ENCODE measurements around the gene FLT3. TPM values are rescaled to one million over a fixed set of nuclear protein-coding genes. Genes with fewer than 3 reads are reported as not detected.

FLT3 gene
- total and polyA plus RNA-seq, 9 of the 15 experiments (the other 6 are each of a cell fraction or from before 2014, with no cell fraction given): not detected

DNA sequence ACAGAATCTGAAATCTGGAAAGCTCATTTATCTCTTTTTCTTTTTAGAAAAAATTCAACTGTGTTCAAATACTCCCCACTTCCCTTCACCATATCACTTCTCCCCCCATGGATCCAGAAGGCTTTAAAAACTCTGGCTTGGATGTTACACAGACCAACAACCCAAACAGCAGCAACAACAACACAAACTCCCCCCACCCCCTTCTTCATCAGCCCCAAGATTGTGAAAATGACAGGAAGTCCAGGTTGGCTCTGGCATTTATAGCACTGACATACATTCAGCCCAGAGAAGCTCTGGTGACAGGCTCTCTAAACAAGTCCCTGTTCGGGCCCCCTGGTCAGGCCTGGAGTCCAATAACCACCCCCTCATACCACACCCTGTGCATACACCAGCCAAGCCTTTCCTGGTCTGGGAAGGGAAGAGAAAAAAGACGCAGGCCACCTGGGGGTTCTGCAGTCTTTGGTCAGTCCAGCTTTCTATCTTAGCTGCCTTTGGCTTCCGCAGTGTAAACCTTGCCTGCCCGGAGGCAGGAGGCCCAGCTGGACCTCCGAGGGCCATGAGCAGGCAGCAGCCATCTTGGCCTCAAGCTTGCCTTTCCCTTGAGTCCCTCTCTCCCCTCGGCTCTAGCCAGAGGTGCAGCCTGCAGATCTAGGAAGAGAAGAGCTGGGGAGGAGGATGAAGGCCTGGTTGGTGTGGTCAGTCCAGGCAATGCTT is 138.1 kb downstream of the FLT3 start:
- Histone ChIP-seq H3K27me3 (ENCODE audit: control insufficient read depth in 2 of 2, insufficient read depth in 2 of 2, low read length in 2 of 2) (peaks cover 8 to 48% of the 10 kb centered on the region in 2 experiments; a peak in 4 of 5 replicates), H3K9me3 (replicated peaks; ENCODE audit: control insufficient read depth, insufficient read depth, low read depth, low read length) (no peaks in the 10 kb centered on the region), H3K27ac (ENCODE audit: extremely low read depth, low read depth, low read length) (no peak overlapping the region), H4K20me1 (replicated peaks; ENCODE audit: control insufficient read depth, insufficient read depth, low read length) (no peaks in the 10 kb centered on the region; the same call in 1 of the 2 replicates), H3K9me1 (ENCODE audit: control insufficient read depth, insufficient read depth, low read length) (no peaks in the 10 kb centered on the region), H3K79me2 (ENCODE audit: control insufficient read depth, insufficient read depth, low read length) (no peaks in the 10 kb centered on the region), H3K9ac (ENCODE audit: insufficient read depth in 1 of 2, low read depth in 2 of 2, low read length in 2 of 2) (no peak overlapping the region), H3K4me2 (ENCODE audit: insufficient read depth, low read length) (no peak overlapping the region), H3K4me1 (replicated peaks in 1 of 2; ENCODE audit: control insufficient read depth in 2 of 2, insufficient read depth in 2 of 2, low read length in 2 of 2) (peaks cover 0 to 13% of the 10 kb centered on the region in 2 experiments; a peak in 2 of 5 replicates), H3K4me3 (no peak overlapping the region), H2AFZ (ENCODE audit: low read depth, low read length) (no peak overlapping the region), H3K36me3 (ENCODE audit: control insufficient read depth, insufficient read depth, low read length) (no peaks in the 10 kb centered on the region)
- TF ChIP-seq NONO (IDR thresholded peaks at IDR 0.05; ENCODE audit: low read depth in 2 of 2, low read length in 1 of 2) (no peak), DPF2 (IDR thresholded peaks at IDR 0.05) (no peak), EGR1 (conservative IDR thresholded peaks at IDR 0.05) (no peak), FOS (IDR thresholded peaks at IDR 0.05; ENCODE audit: extremely low read depth, insufficient read length) (no peak), CSDE1 (IDR thresholded peaks at IDR 0.05) (no peak), MTA1 (IDR thresholded peaks at IDR 0.05; ENCODE audit: borderline replicate concordance) (no peak), ZNF140 (CRISPR knock-in tag; IDR thresholded peaks at IDR 0.05) (no peak), ZNF668 (CRISPR knock-in tag; IDR thresholded peaks at IDR 0.05) (no peak), CBFA2T3 (IDR thresholded peaks at IDR 0.05) (no peak), MYBL2 (IDR thresholded peaks at IDR 0.05; ENCODE audit: low read depth) (no peak), MYBL2 (CRISPR knock-in tag; IDR thresholded peaks at IDR 0.05; ENCODE audit: borderline replicate concordance) (no peak), FOXJ3 (CRISPR knock-in tag; IDR thresholded peaks at IDR 0.05) (no peak), THRAP3 (IDR thresholded peaks at IDR 0.05; ENCODE audit: borderline replicate concordance) (no peak), KAT7 (CRISPR knock-in tag; IDR thresholded peaks at IDR 0.05; ENCODE audit: borderline replicate concordance) (no peak), NR1H2 (CRISPR knock-in tag; IDR thresholded peaks at IDR 0.05) (no peak), MCM3 (IDR thresholded peaks at IDR 0.05) (no peak), ZNF263 (CRISPR knock-in tag; IDR thresholded peaks at IDR 0.05; ENCODE audit: borderline replicate concordance) (no peak)
- TF ChIP-seq, protein P1, sequence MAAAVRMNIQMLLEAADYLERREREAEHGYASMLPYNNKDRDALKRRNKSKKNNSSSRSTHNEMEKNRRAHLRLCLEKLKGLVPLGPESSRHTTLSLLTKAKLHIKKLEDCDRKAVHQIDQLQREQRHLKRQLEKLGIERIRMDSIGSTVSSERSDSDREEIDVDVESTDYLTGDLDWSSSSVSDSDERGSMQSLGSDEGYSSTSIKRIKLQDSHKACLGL (CRISPR knock-in tag; IDR thresholded peaks at IDR 0.05; ENCODE audit: borderline replicate concordance, poor library complexity, severe bottlenecking): no peak
- TF ChIP-seq, protein P2, sequence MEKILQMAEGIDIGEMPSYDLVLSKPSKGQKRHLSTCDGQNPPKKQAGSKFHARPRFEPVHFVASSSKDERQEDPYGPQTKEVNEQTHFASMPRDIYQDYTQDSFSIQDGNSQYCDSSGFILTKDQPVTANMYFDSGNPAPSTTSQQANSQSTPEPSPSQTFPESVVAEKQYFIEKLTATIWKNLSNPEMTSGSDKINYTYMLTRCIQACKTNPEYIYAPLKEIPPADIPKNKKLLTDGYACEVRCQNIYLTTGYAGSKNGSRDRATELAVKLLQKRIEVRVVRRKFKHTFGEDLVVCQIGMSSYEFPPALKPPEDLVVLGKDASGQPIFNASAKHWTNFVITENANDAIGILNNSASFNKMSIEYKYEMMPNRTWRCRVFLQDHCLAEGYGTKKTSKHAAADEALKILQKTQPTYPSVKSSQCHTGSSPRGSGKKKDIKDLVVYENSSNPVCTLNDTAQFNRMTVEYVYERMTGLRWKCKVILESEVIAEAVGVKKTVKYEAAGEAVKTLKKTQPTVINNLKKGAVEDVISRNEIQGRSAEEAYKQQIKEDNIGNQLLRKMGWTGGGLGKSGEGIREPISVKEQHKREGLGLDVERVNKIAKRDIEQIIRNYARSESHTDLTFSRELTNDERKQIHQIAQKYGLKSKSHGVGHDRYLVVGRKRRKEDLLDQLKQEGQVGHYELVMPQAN (IDR thresholded peaks at IDR 0.05; ENCODE audit: borderline replicate concordance): no peak
- TF ChIP-seq, protein P3, sequence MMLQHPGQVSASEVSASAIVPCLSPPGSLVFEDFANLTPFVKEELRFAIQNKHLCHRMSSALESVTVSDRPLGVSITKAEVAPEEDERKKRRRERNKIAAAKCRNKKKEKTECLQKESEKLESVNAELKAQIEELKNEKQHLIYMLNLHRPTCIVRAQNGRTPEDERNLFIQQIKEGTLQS (IDR thresholded peaks at IDR 0.05): no peak
- TF ChIP-seq, protein P3 (CRISPR knock-in tag; conservative IDR thresholded peaks at IDR 0.05): no peak
- in situ Hi-C loops (cut with MboI): loop anchor here (25.0 kb wide), 1 partner anchor 450 kb away; no protein-coding TSS in a partner anchor
- DNase-seq (ENCODE audit: extremely low read depth in 1 of 4, low spot score in 3 of 4): no peak
- intact Hi-C loops (cut with micrococcal nuclease): no loop called here
- no peak for ATAC-seq
- CTCF ChIA-PET (ENCODE audit: low intra/inter-chr PET ratio): no interaction called here
- BruUV-seq (replicated peaks): no TSS peak
- FAIRE-seq: no peak
- 0% methylated on average over 1 of the region's 6 CpGs for WGBS (ENCODE audit: insufficient coverage, low coverage, missing lambda C conversion rate)
- POLR2A ChIA-PET: interaction anchor here (0.7 to 1.0 kb wide), 2 partner anchors 15 to 425 kb away, joined by 3 read pairs; no protein-coding TSS in a partner anchor

Data from K562 (cell line).